ENCODE measurements around the gene ZFP3.
"Not testable (repeated sequence)": the region's sequence is repeated elsewhere in the genome, so short reads cannot be mapped to it uniquely, and the experiment has no call there.

The ZFP3 gene

GRCh38 chr17:5124896-5125295, 46.6 kb downstream of the ZFP3 start:
- not testable (repeated sequence) for DNase-seq (ENCODE audit: low read depth in 2 of 2)

- DNase-seq (ENCODE audit: low read depth in 2 of 2) = no peak
These were observed 48.6 kb downstream of the ZFP3 start for GRCh38 chr17:5126719-5127488.

GRCh38 chr17:5127910-5128309, 49.6 kb downstream of the ZFP3 start:
- no peak for DNase-seq (ENCODE audit: low read depth in 2 of 2)

GRCh38 chr17:5128387-5128786, 50.1 kb downstream of the ZFP3 start:
- DNase-seq (ENCODE audit: low read depth in 2 of 2) = not testable (repeated sequence)

- DNase-seq (ENCODE audit: low read depth in 2 of 2) = no peak
These were observed 50.8 kb downstream of the ZFP3 start for GRCh38 chr17:5128905-5129535.

- not testable (repeated sequence) for DNase-seq (ENCODE audit: low read depth in 2 of 2)
These were observed 51.5 kb downstream of the ZFP3 start for GRCh38 chr17:5129770-5130169.

GRCh38 chr17:5130261-5130660, 52.0 kb downstream of the ZFP3 start:
- not testable (repeated sequence) for DNase-seq (ENCODE audit: low read depth in 2 of 2)

- not testable (repeated sequence) for DNase-seq (ENCODE audit: low read depth in 2 of 2)
These were observed 52.4 kb downstream of the ZFP3 start for GRCh38 chr17:5130687-5131086.

GRCh38 chr17:5131146-5131715, 53.0 kb downstream of the ZFP3 start:
- no peak for DNase-seq (ENCODE audit: low read depth in 2 of 2)

- not testable (repeated sequence) for DNase-seq (ENCODE audit: low read depth in 2 of 2)
These were observed 53.7 kb downstream of the ZFP3 start for GRCh38 chr17:5131799-5132502.

- not testable (repeated sequence) for DNase-seq (ENCODE audit: low read depth in 2 of 2)
These were observed 54.4 kb downstream of the ZFP3 start for GRCh38 chr17:5132503-5133225.

- no peak for DNase-seq (ENCODE audit: low read depth in 2 of 2)
These were observed 55.0 kb downstream of the ZFP3 start for GRCh38 chr17:5133311-5133710.

GRCh38 chr17:5133961-5134360, 55.7 kb downstream of the ZFP3 start:
- not testable (repeated sequence) for DNase-seq (ENCODE audit: low read depth in 2 of 2)

GRCh38 chr17:5134571-5134970, 56.3 kb downstream of the ZFP3 start:
- DNase-seq (ENCODE audit: low read depth in 2 of 2) = not testable (repeated sequence)

- DNase-seq (ENCODE audit: low read depth in 2 of 2) = not testable (repeated sequence)
These were observed 57.0 kb downstream of the ZFP3 start for GRCh38 chr17:5135131-5135712.

GRCh38 chr17:5135726-5136579, 57.7 kb downstream of the ZFP3 start:
- no peak for DNase-seq (ENCODE audit: low read depth in 2 of 2)

- DNase-seq (ENCODE audit: low read depth in 2 of 2) = not testable (repeated sequence)
These were observed 58.5 kb downstream of the ZFP3 start for GRCh38 chr17:5136580-5137412.

- DNase-seq (ENCODE audit: low read depth in 2 of 2) = not testable (repeated sequence)
These were observed 59.4 kb downstream of the ZFP3 start for GRCh38 chr17:5137511-5138197.

GRCh38 chr17:5138198-5138544, 59.9 kb downstream of the ZFP3 start:
- DNase-seq (ENCODE audit: low read depth in 2 of 2) = not testable (repeated sequence)
